DMS 273 (cell line): ENCODE results near the gene PRSS2.

Experiments used
- DNase-seq: peaks from one replicate; lab custom pipeline; 2025; ENCODE audit not compliant: unreplicated experiment; lab: John Stamatoyannopoulos, UW

Gene PRSS2

GRCh38 chr7:142822714-142823113 lies 51.9 kb downstream of the PRSS2 start:
- no peak for DNase-seq
